ENCODE measurements around the gene CDHR5.

- TF ChIP-seq POLR2AphosphoS5 (IDR thresholded peaks at IDR 0.05): no peak
- no peak for TF ChIP-seq POLR2A (IDR thresholded peaks at IDR 0.05)
- no peak for TF ChIP-seq CTCF (IDR thresholded peaks at IDR 0.05 in 8 of 11, conservative IDR thresholded peaks at IDR 0.05 in 3 of 11)
These were observed 5.7 kb downstream of the CDHR5 start for GRCh38 chr11:618856-619627.
